ENCODE measurements around the gene RFT1.

The RFT1 gene

DNA sequence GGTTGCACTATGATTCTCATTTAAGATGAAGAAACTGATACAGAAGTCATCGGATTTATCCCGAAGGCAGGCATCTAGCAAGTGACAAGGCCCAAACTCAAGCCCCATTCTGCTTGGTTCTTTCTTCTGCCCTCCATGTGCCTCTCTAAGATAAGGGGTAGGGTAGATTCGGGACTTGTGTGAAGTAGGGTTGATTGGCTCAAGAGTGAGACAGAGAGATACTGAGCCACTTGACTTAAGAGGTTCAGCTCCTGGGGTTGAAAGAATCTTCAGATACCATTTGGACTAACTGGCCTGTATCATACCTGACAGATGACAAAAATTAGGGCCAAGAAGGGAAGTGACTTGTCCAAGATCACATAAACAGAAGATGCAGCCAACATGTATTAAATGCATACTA is 891 bp downstream of the RFT1 start:
- peak overlapping the region; percentile 90 for H3K4me3 ChIP-seq (ENCODE audit: low read depth, low read length)

DNA sequence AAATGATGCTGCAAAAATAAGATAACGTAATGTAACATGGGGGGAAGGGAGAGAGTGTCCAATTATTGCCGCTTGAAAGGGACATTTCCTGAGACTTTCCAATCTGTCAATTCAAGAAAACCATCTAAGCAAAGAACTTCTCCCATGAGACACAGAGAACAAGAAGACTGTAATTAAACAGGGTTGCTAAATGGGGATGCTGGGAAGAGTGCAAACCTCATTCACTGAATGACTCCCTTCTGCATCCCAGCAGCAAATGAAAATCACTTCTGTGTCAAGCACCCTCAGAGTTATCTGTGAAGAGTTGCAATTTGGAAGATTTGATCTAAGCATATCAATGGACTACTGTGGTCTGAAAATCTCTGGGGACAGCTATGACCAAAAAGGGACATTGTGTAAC is 3.6 kb downstream of the RFT1 start:
- H3K4me3 ChIP-seq (ENCODE audit: low read depth, low read length) = no peak overlapping the region

DNA sequence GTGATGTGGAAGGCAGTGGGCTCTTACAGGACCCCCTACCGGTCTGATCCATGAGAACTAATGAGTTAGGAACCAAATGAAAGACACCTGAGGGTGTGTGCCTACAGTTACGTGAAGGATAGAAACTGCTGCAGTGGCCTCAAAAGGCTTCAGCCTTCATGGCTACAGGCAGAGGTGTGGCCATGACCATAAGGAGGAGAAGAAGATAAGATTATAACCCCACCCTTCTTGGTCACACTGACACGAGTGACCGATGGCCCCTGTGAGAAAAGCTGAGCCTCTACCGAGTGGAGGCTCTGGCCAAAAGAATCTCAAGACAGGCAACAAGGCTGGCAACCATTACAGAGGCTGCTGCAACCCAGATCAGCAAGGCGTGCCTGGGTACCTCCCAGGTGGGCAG is 6.3 kb downstream of the RFT1 start:
- no peak overlapping the region for H3K4me3 ChIP-seq (ENCODE audit: low read depth, low read length)

DNA sequence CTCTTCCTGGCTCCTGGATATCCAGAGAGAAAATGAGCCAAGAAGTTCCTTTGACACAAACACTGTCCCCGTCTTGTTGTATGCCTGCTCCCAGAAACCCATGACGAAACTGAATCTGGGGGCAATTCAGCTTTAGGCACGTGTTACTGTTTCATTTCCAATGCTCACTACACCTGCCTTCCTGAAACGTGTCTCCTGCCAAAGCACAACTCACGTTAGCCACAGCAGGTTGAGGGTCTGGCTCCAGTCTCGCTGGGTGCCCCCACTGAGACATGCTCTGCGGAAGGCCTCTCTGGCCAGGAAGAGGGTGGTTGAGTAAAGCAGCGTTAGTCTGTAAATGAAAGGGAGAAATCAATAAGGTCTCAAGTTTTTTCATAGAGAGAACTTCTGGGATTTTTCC is 6.7 kb downstream of the RFT1 start:
- H3K4me3 ChIP-seq (ENCODE audit: low read depth, low read length) = no peak overlapping the region

DNA sequence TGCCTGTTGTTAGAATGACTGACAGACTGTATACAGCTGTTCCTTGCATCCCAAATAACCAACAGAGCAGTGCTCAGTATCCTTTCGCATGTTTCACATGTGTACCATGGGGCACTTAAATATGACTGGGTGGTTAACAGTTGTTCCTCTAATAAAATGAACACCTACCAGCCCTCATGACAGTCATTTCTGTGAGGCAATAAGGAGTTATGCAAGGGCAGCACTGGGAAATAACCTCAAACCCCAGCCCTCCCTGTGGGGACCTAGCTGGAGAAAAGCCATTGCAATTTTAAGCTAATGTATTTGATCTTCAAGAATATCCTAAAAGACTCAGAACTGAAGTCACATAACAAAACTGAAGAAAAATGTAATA is 7.3 kb downstream of the RFT1 start:
- no peak overlapping the region for H3K4me3 ChIP-seq (ENCODE audit: low read depth, low read length)

DNA sequence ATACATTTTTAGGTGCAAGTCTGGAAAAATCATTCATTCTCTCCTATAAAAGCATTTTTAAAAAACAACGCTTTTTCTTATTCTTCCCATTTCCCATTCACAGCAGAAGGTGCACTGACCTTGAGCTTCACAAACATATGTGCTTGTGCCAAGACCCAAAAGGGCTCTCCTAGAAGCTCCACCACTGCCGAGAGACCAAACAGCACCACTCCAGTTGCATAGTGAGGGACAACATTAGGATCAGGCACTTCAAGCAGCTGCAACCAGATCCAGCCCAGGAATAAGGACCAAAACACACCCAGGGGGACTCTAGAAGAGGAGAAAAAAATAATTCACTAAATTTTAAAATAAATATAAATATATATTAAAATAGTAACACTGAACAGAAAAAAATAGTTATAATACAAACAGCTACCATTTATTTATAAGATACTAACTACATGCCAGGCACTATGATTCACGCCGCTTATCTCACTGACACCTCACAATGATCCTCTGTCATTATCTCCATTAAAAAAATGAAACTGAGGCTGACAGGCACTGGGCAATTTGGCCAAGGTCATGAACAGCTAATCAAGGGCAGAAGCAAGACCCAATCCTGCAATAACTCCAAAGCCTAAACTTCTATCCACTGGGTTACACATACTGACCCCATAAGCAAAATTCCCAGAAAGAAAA is 7.8 kb downstream of the RFT1 start:
- no peak overlapping the region for H3K4me3 ChIP-seq (ENCODE audit: low read depth, low read length)

DNA sequence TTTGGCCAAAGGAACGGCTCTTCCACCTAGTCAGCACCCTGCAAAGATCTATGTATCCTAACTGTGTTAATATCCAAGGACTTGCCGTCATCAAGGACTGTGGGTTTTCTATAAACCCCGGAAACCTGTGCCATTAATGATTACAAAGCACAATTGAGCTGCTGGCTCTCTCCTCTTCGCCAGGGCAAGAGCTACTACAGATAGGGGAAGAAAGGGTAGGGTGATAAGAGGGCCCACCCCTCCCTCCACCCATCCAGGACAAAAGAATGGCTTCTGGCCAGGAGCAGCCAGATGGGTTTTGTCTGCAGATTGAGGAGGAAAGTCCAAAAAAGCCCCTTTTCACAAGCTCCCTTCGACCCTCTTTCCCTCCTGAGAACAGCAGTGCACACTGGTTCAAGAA is 9.9 kb downstream of the RFT1 start:
- no peak overlapping the region for H3K4me3 ChIP-seq (ENCODE audit: low read depth, low read length)

DNA sequence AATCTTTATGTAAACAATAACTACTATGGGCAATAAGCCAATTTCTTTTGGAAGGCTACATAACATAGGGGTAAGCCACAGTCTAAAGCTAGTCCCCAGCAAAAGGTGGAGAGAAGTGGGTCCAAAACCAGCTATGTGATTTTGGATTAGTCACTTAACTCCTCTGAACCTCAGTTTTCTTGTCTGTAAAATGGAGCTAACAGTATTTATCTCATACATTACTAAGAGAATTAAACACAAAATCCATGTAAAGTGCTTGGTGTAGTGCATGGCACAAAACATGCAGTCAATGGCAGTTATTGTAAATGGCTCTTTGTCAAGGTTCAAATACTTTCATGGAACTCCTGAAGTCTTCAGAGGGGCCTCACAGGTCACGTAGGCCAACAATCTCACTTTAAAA is 13.3 kb downstream of the RFT1 start:
- H3K4me3 ChIP-seq (ENCODE audit: low read depth, low read length) = no peak overlapping the region

DNA sequence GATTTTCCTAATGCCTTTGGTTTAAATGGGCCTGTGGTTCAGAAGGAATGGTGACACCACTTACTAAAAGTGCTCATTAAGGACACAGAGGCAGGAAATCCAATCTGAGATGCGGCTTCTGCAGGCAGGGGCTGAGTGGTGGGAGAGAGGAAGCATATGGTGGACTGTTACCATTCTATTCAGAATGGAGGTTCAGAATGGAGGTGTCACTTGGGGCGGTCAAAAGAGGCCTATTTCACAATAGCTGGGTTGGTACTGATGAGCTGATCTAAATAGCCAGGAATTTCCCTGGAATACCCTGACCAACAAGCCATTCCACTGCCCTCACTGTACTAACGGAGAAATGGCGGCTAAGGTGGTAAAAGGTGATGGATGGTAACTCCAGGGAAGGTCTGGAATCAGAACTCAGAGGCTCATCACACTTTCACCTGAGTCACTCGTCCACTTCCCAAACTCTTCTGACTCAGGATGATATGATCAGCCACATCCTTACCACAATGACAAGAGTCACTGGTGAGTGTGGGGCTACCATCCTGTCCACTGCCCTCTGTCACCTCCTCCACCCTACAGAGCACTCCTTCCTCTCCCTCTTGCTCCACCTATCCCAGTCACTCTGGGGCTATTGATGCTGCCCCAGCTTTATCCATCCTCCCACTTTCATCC is 15.7 kb downstream of the RFT1 start:
- no peak overlapping the region for H3K4me3 ChIP-seq (ENCODE audit: low read depth, low read length)

DNA sequence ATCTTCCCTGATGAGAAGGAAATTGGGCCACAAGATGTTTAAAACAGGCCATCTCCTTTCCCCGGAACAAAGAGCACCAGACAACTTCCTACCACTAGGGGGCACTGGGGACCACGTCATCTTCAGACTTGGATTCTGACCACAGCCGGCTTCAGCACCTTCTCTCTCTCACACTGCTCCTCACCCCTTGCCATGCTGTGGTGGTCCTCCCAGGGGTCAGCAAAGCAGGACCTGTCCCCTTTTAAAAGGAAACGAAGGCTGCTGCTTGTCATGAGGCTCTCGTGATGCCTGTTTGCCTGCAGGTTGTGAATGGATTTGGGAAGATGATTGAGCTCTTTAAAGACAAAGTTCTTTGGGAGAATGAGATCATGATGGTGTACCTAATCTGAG is 16.2 kb downstream of the RFT1 start:
- H3K4me3 ChIP-seq (ENCODE audit: low read depth, low read length) = no peak overlapping the region

DNA sequence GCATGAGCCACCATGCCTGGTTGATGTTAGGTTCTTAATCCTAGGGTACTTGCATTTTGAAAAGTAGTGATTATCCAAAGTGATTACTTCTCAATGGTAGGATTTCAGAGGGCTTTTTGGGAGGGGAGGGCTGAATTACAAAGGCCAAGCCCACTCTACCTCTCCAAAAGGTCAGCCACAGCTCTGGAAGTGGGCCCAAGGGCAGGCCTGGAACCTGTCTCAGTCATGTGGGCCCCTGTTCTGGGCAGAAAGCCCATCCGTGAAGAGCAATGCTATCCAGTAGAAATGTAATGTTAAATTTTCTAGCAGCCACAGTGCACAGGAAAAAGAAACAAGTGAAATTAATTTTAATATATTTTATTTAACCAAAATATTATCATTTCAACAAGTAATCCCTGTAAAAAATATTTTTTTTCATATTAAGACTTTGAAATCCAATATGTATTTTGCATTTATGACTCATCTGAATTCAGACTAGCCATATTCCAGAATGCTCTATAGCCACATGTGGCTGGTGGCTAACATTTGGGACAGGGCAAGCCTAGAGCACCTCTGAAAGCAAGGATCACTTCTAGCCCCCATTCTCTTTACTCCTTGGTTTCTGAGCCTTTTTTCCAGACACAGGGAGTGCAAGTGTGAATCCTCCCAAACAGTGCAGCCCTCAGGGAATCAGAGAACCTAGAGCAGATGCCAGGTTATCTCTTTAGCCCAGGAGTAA is 16.8 kb downstream of the RFT1 start:
- no peak overlapping the region for H3K4me3 ChIP-seq (ENCODE audit: low read depth, low read length)

DNA sequence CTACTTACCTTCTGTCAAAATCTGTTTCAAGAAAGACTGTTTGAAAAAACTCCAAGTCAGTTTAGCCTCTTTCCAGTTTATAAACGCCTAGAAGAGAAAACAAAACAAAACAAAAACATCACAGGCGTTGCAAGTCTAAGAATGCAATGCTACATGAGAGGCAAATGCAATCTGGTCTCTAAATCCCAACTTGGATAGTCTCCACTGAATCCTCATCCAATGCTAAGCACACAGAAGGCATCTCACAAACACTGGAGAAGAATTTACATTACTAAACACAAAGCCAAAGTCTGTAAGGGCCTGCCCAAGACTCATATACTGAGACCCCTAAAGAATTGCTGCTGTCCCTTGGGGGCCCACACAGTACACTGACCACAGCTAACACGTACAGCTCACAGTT is 18.4 kb downstream of the RFT1 start:
- H3K4me3 ChIP-seq (ENCODE audit: low read depth, low read length) = no peak overlapping the region

DNA sequence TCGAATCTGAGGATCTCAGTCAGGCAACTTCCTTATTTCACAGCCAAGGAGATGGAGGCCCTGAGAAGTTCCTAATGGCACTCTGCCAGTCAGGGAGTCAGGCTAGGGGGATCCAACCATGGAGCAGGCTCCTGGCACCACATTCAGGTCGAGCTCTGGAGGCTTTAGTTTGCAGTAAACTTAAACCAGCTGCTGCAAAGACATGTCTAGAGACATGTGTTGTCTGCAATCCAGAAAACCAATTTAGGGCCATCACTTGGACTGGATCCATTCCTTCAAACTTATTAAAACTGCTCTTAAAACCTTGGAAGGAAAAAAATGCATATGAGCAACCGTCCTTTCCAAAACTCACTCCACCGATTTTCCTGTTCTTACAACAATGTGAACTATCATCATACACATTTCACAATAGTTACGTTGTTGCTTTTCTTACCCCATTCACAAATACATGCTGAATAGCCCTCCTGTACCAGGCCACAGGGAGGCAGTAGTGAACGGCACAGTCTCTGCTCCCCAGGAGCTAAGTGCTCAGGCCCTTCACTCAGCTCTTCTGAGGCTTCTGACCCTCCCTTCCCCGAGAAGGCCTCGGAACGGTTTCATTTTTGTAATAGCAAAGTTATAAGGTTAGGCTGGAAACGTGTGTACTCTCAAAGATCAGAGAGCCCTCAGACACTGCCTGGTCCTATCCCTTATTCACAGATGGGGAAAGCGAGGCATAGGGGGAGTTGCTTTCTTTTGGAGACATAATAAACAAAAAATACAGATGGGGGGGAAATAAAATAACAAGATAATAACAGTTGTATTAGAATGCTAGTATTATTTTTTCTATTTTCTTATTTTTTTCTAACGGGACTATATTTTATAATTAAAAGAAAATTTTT is 20.1 kb downstream of the RFT1 start:
- H3K4me3 ChIP-seq (ENCODE audit: low read depth, low read length) = no peak overlapping the region

DNA sequence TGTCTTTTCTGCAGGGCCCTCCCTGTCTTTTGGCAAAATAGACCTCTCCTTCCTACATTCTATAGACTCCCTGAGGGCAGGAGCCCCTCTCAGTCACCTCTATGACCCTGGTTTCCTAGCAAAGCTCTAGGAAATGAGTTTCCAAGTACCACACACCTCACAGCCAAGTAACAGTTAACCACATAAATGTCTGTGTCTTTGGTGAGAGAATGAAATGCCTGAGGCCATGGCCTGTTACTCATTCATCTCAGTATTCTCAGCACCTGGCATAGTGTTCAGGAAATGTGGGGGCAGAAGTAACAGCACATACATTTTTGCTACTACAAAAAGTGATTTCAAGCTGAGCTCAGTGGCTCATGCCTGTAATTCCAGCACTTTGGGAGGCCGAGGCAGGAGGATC is 21.0 kb downstream of the RFT1 start:
- H3K4me3 ChIP-seq (ENCODE audit: low read depth, low read length) = no peak overlapping the region

DNA sequence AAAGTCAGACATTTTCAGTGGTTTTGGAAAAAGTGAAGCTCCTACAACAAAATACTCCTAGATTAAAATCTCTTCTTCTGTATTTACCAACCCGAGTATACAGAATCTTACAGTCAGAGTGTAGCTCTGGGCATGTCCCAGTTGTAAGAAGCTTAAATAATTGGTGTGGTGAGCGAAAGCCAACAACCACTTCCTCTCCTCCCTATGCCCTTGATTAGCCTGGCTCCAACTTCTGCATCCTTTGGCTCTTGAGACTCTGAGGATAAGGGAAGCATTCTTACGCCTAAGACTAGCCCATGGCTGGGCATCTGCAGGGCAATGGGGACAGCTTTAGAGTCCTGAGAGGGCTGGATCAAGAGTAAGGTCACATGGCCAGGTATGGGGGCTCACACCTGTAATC is 25.5 kb downstream of the RFT1 start:
- no peak overlapping the region for H3K4me3 ChIP-seq (ENCODE audit: low read depth, low read length)

DNA sequence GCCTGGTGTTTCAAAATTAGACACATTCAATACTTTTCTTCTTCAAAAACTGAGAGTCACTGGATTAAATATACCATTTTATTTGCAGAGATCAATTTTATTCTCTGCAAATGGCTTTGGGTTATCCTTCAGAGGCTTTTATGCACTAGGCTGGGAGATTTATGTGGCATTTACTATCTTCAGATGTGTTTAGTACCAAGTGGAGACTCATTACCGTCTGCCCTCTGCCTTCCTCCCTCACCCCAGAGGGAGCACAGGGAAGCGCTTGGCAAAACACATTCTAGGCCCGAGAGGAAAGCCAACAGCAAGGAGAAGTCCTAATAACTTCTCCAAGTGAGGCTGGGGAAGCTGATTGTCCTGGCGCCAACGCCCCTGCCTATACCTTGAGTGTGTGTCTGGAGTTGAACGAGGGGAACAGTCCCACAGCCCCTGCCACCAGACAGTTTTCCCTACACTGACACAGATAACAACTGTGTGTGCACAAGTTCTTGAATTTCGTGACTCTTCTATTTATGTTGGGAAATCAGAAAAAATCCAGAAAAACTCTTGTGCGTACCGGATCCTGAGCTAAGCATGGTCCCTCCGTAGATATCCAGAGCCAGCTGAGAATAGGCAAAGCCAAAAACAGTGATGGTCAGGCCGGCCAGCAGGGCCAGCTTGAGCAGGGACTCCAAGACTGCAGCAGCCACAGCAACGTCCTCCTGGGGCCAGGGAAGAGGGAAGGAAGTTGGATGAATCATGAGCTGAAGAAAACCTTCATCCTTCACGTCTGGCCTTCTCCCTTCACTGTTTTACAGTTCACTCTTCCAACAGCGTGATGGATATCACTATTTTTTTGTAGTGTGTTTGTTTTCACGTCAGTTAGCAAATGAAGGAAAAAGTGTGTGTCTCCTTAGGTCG is 26.6 kb downstream of the RFT1 start:
- H3K4me3 ChIP-seq (ENCODE audit: low read depth, low read length) = no peak overlapping the region

DNA sequence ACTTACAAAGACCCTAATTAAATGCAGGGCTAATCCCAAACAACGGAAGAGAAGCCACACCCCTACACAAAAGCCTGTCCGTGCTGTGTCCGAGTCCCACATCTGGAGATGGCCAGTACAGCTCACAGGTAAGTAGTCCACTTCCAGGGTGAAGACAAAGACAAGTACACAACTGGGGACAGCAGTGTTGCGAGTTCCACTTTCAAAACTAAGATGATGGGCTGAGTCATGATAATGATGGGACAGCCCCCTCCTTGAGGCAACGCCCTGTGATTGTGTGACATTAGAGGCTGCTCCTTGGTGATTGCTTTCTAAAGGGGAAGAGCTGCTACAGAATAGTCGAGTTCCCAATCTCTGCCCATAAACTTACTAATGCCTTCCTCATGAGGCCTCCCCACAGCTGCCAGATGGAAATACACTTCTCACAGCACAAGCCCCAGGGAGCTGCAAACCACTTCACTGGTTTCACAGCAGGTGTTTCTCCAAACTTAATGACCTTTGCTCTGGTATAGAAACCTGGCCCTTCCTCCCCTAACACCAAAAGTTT is 27.6 kb downstream of the RFT1 start:
- H3K4me3 ChIP-seq (ENCODE audit: low read depth, low read length) = no peak overlapping the region

DNA sequence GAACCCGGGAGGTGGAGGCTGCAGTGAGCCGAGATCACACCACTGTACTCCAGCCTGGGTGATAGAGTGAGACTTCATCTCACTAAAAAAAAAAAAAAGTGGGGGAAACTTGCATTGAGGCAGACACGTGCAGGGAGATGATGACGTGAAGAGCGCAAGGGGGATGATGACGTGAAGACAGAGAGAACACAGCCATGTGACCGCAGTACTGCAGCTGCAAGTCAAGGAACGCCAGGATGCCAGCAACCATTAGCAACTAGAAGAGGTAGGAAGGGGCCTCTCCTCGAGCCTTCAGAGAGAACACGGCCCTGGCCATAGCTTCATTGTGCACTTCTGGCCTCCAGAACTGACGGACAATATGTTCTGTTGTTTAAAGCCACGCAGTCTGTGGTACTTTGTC is 28.3 kb downstream of the RFT1 start:
- no peak overlapping the region for H3K4me3 ChIP-seq (ENCODE audit: low read depth, low read length)

DNA sequence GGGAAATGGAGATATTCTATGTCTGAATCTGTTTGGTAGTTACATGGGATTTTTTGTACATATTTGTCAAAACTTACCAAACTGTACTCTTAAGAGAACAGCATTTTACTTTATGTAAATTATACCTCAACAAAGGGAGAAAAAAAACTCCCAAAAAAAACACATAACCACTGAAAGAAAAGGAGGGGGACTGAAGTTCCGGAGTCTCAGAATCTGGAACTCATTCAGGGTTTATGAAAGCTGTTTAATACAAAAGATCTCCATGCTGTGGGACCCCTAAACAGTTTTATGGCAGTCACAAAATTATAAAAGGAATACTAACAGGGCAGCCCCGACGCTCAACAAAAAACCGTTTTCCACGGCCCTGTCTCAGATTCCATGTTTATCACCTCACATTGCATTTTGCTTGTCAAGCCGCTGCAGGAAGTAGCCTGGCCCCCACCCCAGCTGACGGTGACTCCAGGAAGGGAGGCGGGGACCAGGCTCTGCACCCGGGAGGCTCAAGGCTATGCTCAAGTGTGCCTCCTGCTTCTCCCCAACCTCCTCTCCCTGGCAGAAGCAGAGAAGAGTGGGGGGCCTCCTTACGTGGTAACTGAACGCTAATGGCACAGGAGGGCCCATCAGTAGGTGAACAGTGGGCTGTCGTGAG is 29.3 kb downstream of the RFT1 start:
- H3K4me3 ChIP-seq (ENCODE audit: low read depth, low read length) = no peak overlapping the region

DNA sequence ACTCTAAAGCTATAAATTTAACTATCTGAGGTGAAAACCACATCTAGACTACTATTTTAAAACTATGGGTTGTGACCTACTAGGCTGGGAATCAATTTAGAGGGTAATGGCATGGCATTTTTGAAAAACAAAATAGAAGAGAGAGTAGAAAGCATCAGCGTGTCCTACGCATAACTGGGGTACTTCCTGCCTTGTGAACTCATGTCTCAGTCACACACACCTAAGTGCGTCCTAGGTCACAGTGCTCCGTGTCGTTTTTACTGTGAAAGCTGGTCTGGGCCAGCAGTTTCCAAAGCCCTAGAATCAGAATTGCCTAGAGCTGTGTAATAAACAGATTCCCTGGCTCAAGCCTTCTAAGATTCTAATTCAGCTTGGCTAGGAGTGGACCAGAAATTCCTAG is 32.3 kb downstream of the RFT1 start:
- no peak overlapping the region for H3K4me3 ChIP-seq (ENCODE audit: low read depth, low read length)

Data from iPS-11a (cell line).